ENCODE data around the gene TMEM140. TPM values are rescaled to one million over a fixed set of nuclear protein-coding genes. Genes with fewer than 3 reads are reported as not detected.

The TMEM140 gene
- total RNA-seq, 1 donor from 2014 or later = not detected

DNA sequence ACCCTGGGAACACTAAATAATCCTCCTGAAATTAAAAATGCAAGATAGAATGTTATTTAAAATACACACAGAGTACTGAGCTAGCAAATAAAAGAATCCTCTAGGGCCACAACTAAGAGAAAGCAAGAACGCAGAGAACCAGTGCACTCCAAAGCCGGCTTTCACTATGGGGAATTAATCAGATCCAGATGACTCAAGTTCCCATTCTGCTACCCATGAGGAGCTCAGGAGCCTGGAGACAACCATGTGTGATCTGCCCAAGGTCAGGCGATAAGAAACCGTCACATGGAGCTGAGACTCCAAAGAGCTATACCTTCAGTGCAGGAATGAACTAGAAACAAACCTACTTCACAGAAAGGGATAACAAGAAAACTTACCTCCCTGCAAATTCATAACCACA lies 42.1 kb downstream of the TMEM140 start:
- TF ChIP-seq, protein P1, sequence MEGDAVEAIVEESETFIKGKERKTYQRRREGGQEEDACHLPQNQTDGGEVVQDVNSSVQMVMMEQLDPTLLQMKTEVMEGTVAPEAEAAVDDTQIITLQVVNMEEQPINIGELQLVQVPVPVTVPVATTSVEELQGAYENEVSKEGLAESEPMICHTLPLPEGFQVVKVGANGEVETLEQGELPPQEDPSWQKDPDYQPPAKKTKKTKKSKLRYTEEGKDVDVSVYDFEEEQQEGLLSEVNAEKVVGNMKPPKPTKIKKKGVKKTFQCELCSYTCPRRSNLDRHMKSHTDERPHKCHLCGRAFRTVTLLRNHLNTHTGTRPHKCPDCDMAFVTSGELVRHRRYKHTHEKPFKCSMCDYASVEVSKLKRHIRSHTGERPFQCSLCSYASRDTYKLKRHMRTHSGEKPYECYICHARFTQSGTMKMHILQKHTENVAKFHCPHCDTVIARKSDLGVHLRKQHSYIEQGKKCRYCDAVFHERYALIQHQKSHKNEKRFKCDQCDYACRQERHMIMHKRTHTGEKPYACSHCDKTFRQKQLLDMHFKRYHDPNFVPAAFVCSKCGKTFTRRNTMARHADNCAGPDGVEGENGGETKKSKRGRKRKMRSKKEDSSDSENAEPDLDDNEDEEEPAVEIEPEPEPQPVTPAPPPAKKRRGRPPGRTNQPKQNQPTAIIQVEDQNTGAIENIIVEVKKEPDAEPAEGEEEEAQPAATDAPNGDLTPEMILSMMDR (IDR thresholded peaks at IDR 0.05) = no peak
- no peaks in the 10 kb centered on the region for H3K27me3 Mint-ChIP-seq (ENCODE audit: unreplicated experiment)
- H3K36me3 Mint-ChIP-seq (ENCODE audit: unreplicated experiment) = peaks cover 58% of the 10 kb centered on the region
- H3K9me3 Mint-ChIP-seq (ENCODE audit: unreplicated experiment) = no peaks in the 10 kb centered on the region
- H3K4me3 Mint-ChIP-seq (ENCODE audit: unreplicated experiment) = no peak overlapping the region
- H3K27ac Mint-ChIP-seq (ENCODE audit: unreplicated experiment) = peak overlapping the region; percentile 29
- H3K4me1 Mint-ChIP-seq (ENCODE audit: unreplicated experiment) = peaks cover 18% of the 10 kb centered on the region
- DNase-seq (ENCODE audit: extremely low spot score, unreplicated experiment) = no peak

DNA sequence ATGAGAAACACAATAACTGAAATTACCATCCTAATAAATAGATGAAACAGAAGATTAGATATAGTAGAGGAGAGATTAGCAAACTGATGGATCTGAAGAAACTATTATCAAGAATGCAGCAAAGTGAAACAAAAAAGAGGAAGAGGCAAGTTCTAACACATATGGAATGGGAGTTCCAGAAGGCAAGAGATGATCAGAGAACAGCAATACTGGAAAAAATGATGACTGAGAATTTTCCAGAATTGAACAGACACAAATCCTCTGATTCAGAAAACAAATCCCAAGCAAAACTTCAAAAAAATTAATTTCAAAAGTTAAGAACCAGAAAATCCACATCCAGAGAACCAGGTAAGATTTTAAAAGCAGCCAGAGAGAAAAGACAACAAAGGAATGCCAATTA lies 42.8 kb downstream of the TMEM140 start:
- Mint-ChIP-seq H3K27ac (ENCODE audit: unreplicated experiment) (no peak overlapping the region), H3K9me3 (ENCODE audit: unreplicated experiment) (no peaks in the 10 kb centered on the region), H3K4me1 (ENCODE audit: unreplicated experiment) (peaks cover 20% of the 10 kb centered on the region), H3K36me3 (ENCODE audit: unreplicated experiment) (peaks cover 57% of the 10 kb centered on the region), H3K4me3 (ENCODE audit: unreplicated experiment) (no peak overlapping the region), H3K27me3 (ENCODE audit: unreplicated experiment) (no peaks in the 10 kb centered on the region)
- no peak for DNase-seq (ENCODE audit: extremely low spot score, unreplicated experiment)
- TF ChIP-seq, protein P1 (IDR thresholded peaks at IDR 0.05) = no peak

DNA sequence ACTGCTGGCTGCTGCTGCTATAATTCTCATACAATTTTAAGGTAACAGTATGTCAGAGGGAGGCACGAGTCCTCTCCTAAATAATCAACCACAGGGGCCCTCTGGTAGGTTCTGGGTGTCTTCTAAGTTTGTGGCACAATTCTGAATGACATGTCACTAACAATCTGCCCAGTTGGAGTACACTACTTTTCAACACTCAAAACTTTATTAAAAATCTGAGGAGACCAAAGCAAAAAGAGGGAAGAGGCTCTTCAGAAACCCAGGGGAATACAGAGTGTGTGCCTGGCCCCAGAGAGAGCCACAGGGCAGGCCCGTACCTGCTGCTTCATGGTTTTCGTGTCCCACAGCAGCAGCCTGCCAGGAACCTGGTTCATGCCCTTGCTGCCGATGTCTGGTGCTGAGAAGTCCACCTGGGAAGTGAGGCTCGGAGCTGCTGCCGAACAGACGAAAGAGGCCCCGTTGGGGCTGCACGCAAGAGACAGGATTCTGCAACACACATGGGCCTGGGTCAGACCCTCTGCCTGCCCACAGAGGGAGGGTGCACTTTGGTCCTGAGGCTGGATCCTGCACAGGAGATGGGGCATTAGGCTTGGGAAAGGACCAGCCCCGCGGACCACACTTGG lies 45.2 kb downstream of the TMEM140 start:
- TF ChIP-seq, protein P1 (IDR thresholded peaks at IDR 0.05) = no peak

DNA sequence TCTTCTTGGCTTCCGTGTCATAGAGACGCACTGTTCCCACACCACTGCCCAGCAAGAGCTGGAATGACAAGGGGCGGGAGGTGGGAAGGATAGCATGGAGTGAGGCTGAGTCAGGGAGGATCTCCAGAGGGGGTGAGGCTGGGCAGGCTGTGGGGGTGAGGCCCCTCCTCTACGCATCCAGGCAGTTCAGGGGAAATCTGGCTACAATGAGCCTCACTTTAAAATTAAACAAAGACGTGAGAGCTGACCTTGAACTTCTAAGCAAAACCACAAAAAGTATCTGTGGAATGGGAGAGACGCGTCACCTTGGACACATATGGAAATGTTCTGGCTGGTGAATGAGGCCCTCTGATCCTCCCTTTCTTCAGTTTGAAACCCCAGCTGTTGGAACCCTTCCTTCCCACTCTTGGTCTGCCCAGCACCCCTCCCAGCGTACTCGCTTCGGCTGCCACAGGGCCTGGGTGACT lies 45.8 kb downstream of the TMEM140 start:
- no peak for DNase-seq (ENCODE audit: extremely low spot score, unreplicated experiment)
- no peaks in the 10 kb centered on the region for H3K9me3 Mint-ChIP-seq (ENCODE audit: unreplicated experiment)
- TF ChIP-seq, protein P1 (IDR thresholded peaks at IDR 0.05) = no peak
- H3K4me3 Mint-ChIP-seq (ENCODE audit: unreplicated experiment) = no peak overlapping the region
- peaks cover 20% of the 10 kb centered on the region for H3K4me1 Mint-ChIP-seq (ENCODE audit: unreplicated experiment)
- H3K27me3 Mint-ChIP-seq (ENCODE audit: unreplicated experiment) = no peaks in the 10 kb centered on the region
- H3K36me3 Mint-ChIP-seq (ENCODE audit: unreplicated experiment) = peaks cover 56% of the 10 kb centered on the region
- H3K27ac Mint-ChIP-seq (ENCODE audit: unreplicated experiment) = peak overlapping the region; percentile 45

More for the DNA sequence above, 45.2 kb downstream of the TMEM140 start:
- Mint-ChIP-seq H3K9me3 (ENCODE audit: unreplicated experiment) (no peaks in the 10 kb centered on the region), H3K27ac (ENCODE audit: unreplicated experiment) (peak overlapping the region; percentile 45), H3K36me3 (ENCODE audit: unreplicated experiment) (peaks cover 58% of the 10 kb centered on the region), H3K4me3 (ENCODE audit: unreplicated experiment) (no peak overlapping the region), H3K4me1 (ENCODE audit: unreplicated experiment) (peaks cover 20% of the 10 kb centered on the region), H3K27me3 (ENCODE audit: unreplicated experiment) (no peaks in the 10 kb centered on the region)
- no peak for DNase-seq (ENCODE audit: extremely low spot score, unreplicated experiment)

DNA sequence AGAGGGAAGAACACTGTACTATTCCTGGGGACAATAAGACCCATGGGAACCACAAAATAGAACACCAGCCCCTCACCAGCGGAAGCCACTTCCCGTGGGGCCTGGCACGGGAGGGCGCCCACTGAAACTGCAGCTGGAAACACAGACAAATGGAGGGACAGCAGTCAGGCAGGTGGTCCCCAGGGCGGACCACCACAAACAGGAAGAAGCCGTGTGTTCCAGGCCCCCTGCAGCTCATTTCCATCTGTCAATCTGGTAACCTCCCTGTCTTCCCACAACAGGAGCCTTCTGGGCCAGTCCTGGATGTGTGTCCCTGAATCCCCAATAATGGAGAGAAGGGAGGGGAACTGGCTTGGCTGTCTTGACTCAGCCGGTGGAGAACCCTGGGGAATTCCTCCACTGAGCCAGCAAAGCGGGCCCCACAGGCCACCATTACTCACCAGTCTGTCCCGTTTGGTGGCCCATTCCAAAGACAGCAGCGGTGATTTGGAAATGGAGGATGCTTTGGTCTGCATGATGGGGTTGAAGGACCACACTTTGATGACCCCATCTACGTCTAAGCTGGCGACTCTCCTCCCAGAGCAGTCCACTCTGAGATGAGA lies 46.7 kb downstream of the TMEM140 start:
- TF ChIP-seq, protein P1 (IDR thresholded peaks at IDR 0.05) = no peak
- Mint-ChIP-seq H3K4me1 (ENCODE audit: unreplicated experiment) (peaks cover 18% of the 10 kb centered on the region), H3K4me3 (ENCODE audit: unreplicated experiment) (no peak overlapping the region), H3K36me3 (ENCODE audit: unreplicated experiment) (peaks cover 56% of the 10 kb centered on the region), H3K27me3 (ENCODE audit: unreplicated experiment) (no peaks in the 10 kb centered on the region), H3K27ac (ENCODE audit: unreplicated experiment) (no peak overlapping the region), H3K9me3 (ENCODE audit: unreplicated experiment) (no peaks in the 10 kb centered on the region)
- no peak for DNase-seq (ENCODE audit: extremely low spot score, unreplicated experiment)

Measured in osteocyte (in vitro differentiated cells).